Keratinocyte (primary cell): Measurements from ENCODE around the gene BTRC. TPM values are rescaled to one million over a fixed set of nuclear protein-coding genes. Genes with fewer than 3 reads are reported as not detected.

Source experiments
- DNase-seq: peaks from one replicate; pipeline ENCODE4 v3.0.0-alpha.2; 2011; ENCODE audit warnings: low read depth, missing footprints, low spot score
- FAIRE-seq: peaks from 2 replicates; lab custom pipeline; 2011; peaks lifted over from hg19 to GRCh38; lab: Jason Lieb, UNC
- H2AFZ ChIP-seq: 2 replicates; pipeline ENCODE4 v1.6.0; 2012; ENCODE audit warnings: low read length, control low read depth, inconsistent platforms; ENCODE audit not compliant: control insufficient read depth
- H3K27ac ChIP-seq: 2 replicates; pipeline ENCODE4 v1.5.1; 2011; ENCODE audit warnings: low read length; ENCODE audit not compliant: control insufficient read depth, insufficient read depth
- H3K27me3 ChIP-seq: 3 replicates; pipeline ENCODE4 v1.6.0; 2011; ENCODE audit warnings: low read length; ENCODE audit not compliant: control insufficient read depth, insufficient read depth; ENCODE audit errors: extremely low read depth
- H3K36me3 ChIP-seq, 2 experiments: 2 replicates in 1 of 2; 3 replicates in 1 of 2; pipeline ENCODE4 v1.5.1; 2011; ENCODE audit warnings: low read length in 2 of 2, mild to moderate bottlenecking in 1 of 2; ENCODE audit not compliant: control insufficient read depth in 2 of 2, insufficient read depth in 2 of 2; ENCODE audit errors: extremely low read depth in 1 of 2
- H3K4me1 ChIP-seq: 3 replicates; pipeline ENCODE4 v1.5.1; 2011; ENCODE audit warnings: low read length; ENCODE audit not compliant: control insufficient read depth, insufficient read depth; ENCODE audit errors: extremely low read depth
- H3K4me2 ChIP-seq: 3 replicates; pipeline ENCODE4 v1.6.0; 2011; ENCODE audit warnings: low read depth, low read length; ENCODE audit not compliant: control insufficient read depth, insufficient read depth; ENCODE audit errors: extremely low read depth
- H3K4me3 ChIP-seq, 3 experiments: fragments of 200-600 bp in 1 of 3; sonication (generic) in 1 of 3; 2 replicates in 2 of 3; 3 replicates in 1 of 3; pipeline ENCODE4 v1.5.1; 2011 to 2016; ENCODE audit warnings: low read length in 3 of 3, mild to moderate bottlenecking in 3 of 3, control low read depth in 2 of 3, inconsistent platforms in 1 of 3, low read depth in 1 of 3, mixed read lengths in 1 of 3, mixed run types in 1 of 3, moderate library complexity in 1 of 3; ENCODE audit not compliant: control insufficient read depth in 2 of 3, insufficient read depth in 2 of 3; ENCODE audit errors: extremely low read depth in 1 of 3
- H3K79me2 ChIP-seq: 2 replicates; pipeline ENCODE4 v1.6.0; 2012; ENCODE audit warnings: low read length; ENCODE audit not compliant: control insufficient read depth, insufficient read depth
- H3K9ac ChIP-seq: 3 replicates; pipeline ENCODE4 v1.6.0; 2011; ENCODE audit warnings: low read length; ENCODE audit not compliant: control insufficient read depth, insufficient read depth; ENCODE audit errors: extremely low read depth
- H3K9me1 ChIP-seq: 3 replicates; pipeline ENCODE4 v1.6.0; 2011; ENCODE audit warnings: low read length; ENCODE audit not compliant: control insufficient read depth, insufficient read depth; ENCODE audit errors: extremely low read depth
- H3K9me3 ChIP-seq: 2 replicates; pipeline ENCODE4 v1.5.1; 2012; ENCODE audit warnings: low read depth, low read length; ENCODE audit not compliant: control insufficient read depth
- H4K20me1 ChIP-seq: 3 replicates; pipeline ENCODE4 v1.6.0; 2011; ENCODE audit warnings: low read length; ENCODE audit not compliant: control insufficient read depth, insufficient read depth; ENCODE audit errors: extremely low read depth
- CTCF ChIP-seq, 3 experiments: IDR thresholded peaks in 1 of 3; conservative IDR thresholded peaks in 1 of 3; optimal IDR thresholded peaks in 1 of 3; 2 replicates in 2 of 3; 3 replicates in 1 of 3; pipeline versions ENCODE3 to v1.5.1; 2011; ENCODE audit warnings: low read length in 3 of 3, mild to moderate bottlenecking in 3 of 3, moderate library complexity in 2 of 3, control low read depth in 1 of 3, inconsistent platforms in 1 of 3; ENCODE audit not compliant: insufficient read depth in 2 of 3; ENCODE audit errors: extremely low read depth in 1 of 3
- EZH2 ChIP-seq: IDR thresholded peaks from one replicate; pipeline ENCODE4 v1.6.1; 2012; ENCODE audit warnings: inconsistent platforms, mild to moderate bottlenecking, low read length, moderate library complexity
- dilution Hi-C: fragments of 300-500 bp; cut with MboI; formaldehyde crosslinking; loops from one replicate; pipeline ENCODE4 v1.7.0; 2020; ENCODE audit warnings: low sequenced_read_pairs; ENCODE audit not compliant: extremely low pct_ligation_motif_present
- polyA plus RNA-seq, 5 experiments: library from polyadenylated mRNA; depleted of rRNA in 3 of 5; stranded (reverse) in 3 of 5; stranded (forward) in 1 of 5; unstranded in 1 of 5; fragments of >200 nt; gene quantifications; 1 replicate in 1 of 5; 2 replicates in 3 of 5; 3 replicates in 1 of 5; pipeline versions ENCODE4 v1.2.1 to v1.2.3, GENCODE V29; 2011 to 2012; ENCODE audit warnings: missing spikeins in 2 of 5, low read depth in 1 of 5, low replicate concordance in 1 of 5

Gene BTRC
- polyA plus RNA-seq, 1 donor (not counting 4 experiments of a cell fraction or from before 2014, with no cell fraction given): 21.7 TPM

DNA sequence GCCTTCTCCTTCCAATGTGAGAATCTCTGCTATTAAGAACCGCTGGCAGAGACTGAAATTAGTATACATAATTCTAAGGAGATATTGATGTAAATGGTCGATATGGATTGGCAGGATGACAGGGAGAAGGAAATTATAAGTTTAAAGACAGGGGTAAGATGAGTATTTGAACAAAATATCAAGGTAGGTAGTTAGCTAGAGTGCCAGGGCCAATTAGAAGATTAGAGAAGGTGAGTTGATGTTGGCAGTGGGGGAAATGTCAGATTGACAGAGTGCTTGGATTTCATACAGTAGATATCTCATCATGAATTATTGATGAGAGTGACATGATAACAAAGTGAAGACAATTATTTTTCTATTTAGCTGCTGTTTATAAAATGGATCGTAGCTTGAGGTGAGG, 74.1 kb downstream of the BTRC start:
- H3K9me1 ChIP-seq: no peaks in the 10 kb centered on the region
- no peak for FAIRE-seq
- H3K9ac ChIP-seq: no peak overlapping the region
- H3K79me2 ChIP-seq: peaks cover 2% of the 10 kb centered on the region
- no peaks in the 10 kb centered on the region for H3K9me3 ChIP-seq
- DNase-seq: no peak
- dilution Hi-C loops: no loop called here
- H3K4me2 ChIP-seq: no peak overlapping the region
- no peaks in the 10 kb centered on the region for H3K4me1 ChIP-seq
- no peak overlapping the region for H3K4me3 ChIP-seq
- no peaks in the 10 kb centered on the region for H3K27me3 ChIP-seq
- no peak for TF ChIP-seq CTCF (optimal IDR thresholded peaks at IDR 0.05 in 1 of 3, IDR thresholded peaks at IDR 0.05 in 1 of 3, conservative IDR thresholded peaks at IDR 0.05 in 1 of 3; ENCODE audit: extremely low read depth in 1 of 3, insufficient read depth in 2 of 3, low read length in 3 of 3)
- TF ChIP-seq EZH2: no peak
- no peaks in the 10 kb centered on the region for H3K36me3 ChIP-seq
- no peaks in the 10 kb centered on the region for H4K20me1 ChIP-seq
- H3K27ac ChIP-seq: no peak overlapping the region
- H2AFZ ChIP-seq: no peak overlapping the region

- H3K9me3 ChIP-seq: no peaks in the 10 kb centered on the region
- no peak overlapping the region for H3K9ac ChIP-seq
- no peaks in the 10 kb centered on the region for H4K20me1 ChIP-seq
- DNase-seq (no peak), FAIRE-seq (no peak)
- no peak overlapping the region for H3K4me2 ChIP-seq
- TF ChIP-seq CTCF (optimal IDR thresholded peaks at IDR 0.05 in 1 of 3, IDR thresholded peaks at IDR 0.05 in 1 of 3, conservative IDR thresholded peaks at IDR 0.05 in 1 of 3; ENCODE audit: extremely low read depth in 1 of 3, insufficient read depth in 2 of 3, low read length in 3 of 3) (no peak), EZH2 (no peak)
- no peak overlapping the region for H3K4me3 ChIP-seq
- no peaks in the 10 kb centered on the region for H3K4me1 ChIP-seq
- dilution Hi-C loops: no loop called here
- no peak overlapping the region for H2AFZ ChIP-seq
- no peaks in the 10 kb centered on the region for H3K27me3 ChIP-seq
- no peak overlapping the region for H3K27ac ChIP-seq
- no peaks in the 10 kb centered on the region for H3K9me1 ChIP-seq
- H3K36me3 ChIP-seq: no peaks in the 10 kb centered on the region
- peaks cover 2% of the 10 kb centered on the region for H3K79me2 ChIP-seq
Observed at GRCh38 chr10:101429423-101429822, 75.5 kb downstream of the BTRC start.
